Urinary bladder (tissue), 4 donors: Measurements from ENCODE around the gene EIPR1. TPM values are rescaled to one million over a fixed set of nuclear protein-coding genes. Genes with fewer than 3 reads are reported as not detected.

Experiments used
- DNase-seq: peaks from one replicate; pipeline ENCODE4 v3.0.0-alpha.2; 2015; ENCODE audit errors: extremely low spot score
- H3K27ac ChIP-seq: one replicate; pipeline ENCODE4 v1.5.1; 2013; ENCODE audit warnings: low read depth, mild to moderate bottlenecking, moderate library complexity
- H3K36me3 ChIP-seq: one replicate; pipeline ENCODE4 v1.6.1; 2013; ENCODE audit warnings: mild to moderate bottlenecking, moderate library complexity; ENCODE audit not compliant: insufficient read depth
- H3K4me1 ChIP-seq: one replicate; pipeline ENCODE4 v1.6.1; 2013; ENCODE audit warnings: mild to moderate bottlenecking, moderate library complexity; ENCODE audit not compliant: insufficient read depth
- H3K4me3 ChIP-seq: one replicate; pipeline ENCODE4 v1.5.1; 2013; ENCODE audit warnings: low read depth, low read length
- WGBS: extraction: QIAGEN DNeasy Blood & Tissue Kit; methylation state at CpG from one replicate; pipeline ENCODE4 v1.1.7; 2013; 5-methylcytosine and 5-hydroxymethylcytosine counted together
- polyA plus RNA-seq: library from polyadenylated mRNA; stranded (reverse); fragments of 200-250 nt; gene quantifications from one replicate; pipeline ENCODE4 v1.2.3, GENCODE V29; 2013
- total RNA-seq: library from RNA; depleted of rRNA; stranded (reverse); fragments of >200 nt; gene quantifications from one replicate; pipeline ENCODE4 v1.2.3, GENCODE V29; 2014
- donor health status: healthy with polysubstance abuse.
- donor health status: healthy.

The EIPR1 gene
- total and polyA plus RNA-seq, 2 donors, result 14.9 to 15.0 TPM

GRCh38 chr2:3320910-3321605 lies 56.6 kb downstream of the EIPR1 start:
- no peaks in the 10 kb centered on the region for H3K36me3 ChIP-seq
- no peak for DNase-seq
- no peaks in the 10 kb centered on the region for H3K4me1 ChIP-seq
- 76% methylated on average over 16 of the region's 16 CpGs for WGBS
- no peak overlapping the region for H3K4me3 ChIP-seq
- H3K27ac ChIP-seq, result no peak overlapping the region

- Histone ChIP-seq H3K27ac (no peak overlapping the region), H3K36me3 (no peaks in the 10 kb centered on the region), H3K4me1 (no peaks in the 10 kb centered on the region), H3K4me3 (no peak overlapping the region)
- 94% methylated on average over 25 of the region's 26 CpGs for WGBS
- DNase-seq, result no peak
These were observed 57.7 kb downstream of the EIPR1 start for GRCh38 chr2:3319745-3320566.

- H3K27ac ChIP-seq, result no peak overlapping the region
- H3K36me3 ChIP-seq, result no peaks in the 10 kb centered on the region
- no peak overlapping the region for H3K4me3 ChIP-seq
- WGBS, result 89% methylated on average over 13 of the region's 13 CpGs
- DNase-seq, result no peak
- no peaks in the 10 kb centered on the region for H3K4me1 ChIP-seq
These were observed 58.5 kb downstream of the EIPR1 start for GRCh38 chr2:3319134-3319533.

- H3K27ac ChIP-seq, result no peak overlapping the region
- no peak for DNase-seq
- H3K4me1 ChIP-seq, result no peaks in the 10 kb centered on the region
- WGBS, result 90% methylated on average over 27 of the region's 27 CpGs
- H3K36me3 ChIP-seq, result no peaks in the 10 kb centered on the region
- H3K4me3 ChIP-seq, result no peak overlapping the region
These were observed 59.6 kb downstream of the EIPR1 start for GRCh38 chr2:3317871-3318590.

GRCh38 chr2:3317277-3317685 lies 60.3 kb downstream of the EIPR1 start:
- no peak for DNase-seq
- no peak overlapping the region for H3K27ac ChIP-seq
- 91% methylated on average over 21 of the region's 21 CpGs for WGBS
- no peaks in the 10 kb centered on the region for H3K4me1 ChIP-seq
- H3K36me3 ChIP-seq, result no peaks in the 10 kb centered on the region
- no peak overlapping the region for H3K4me3 ChIP-seq

- DNase-seq, result no peak
These were observed 61.0 kb downstream of the EIPR1 start for GRCh38 chr2:3316456-3317276.

GRCh38 chr2:3314626-3315025 lies 63.0 kb downstream of the EIPR1 start:
- no peak overlapping the region for H3K27ac ChIP-seq
- 92% methylated on average over 9 of the region's 9 CpGs for WGBS
- no peak for DNase-seq

More at GRCh38 chr2:3316456-3317276, 61.0 kb downstream of the EIPR1 start:
- Histone ChIP-seq H3K27ac (no peak overlapping the region), H3K36me3 (no peaks in the 10 kb centered on the region), H3K4me1 (no peaks in the 10 kb centered on the region), H3K4me3 (no peak overlapping the region)
- WGBS, result 95% methylated on average over 11 of the region's 11 CpGs

GRCh38 chr2:3313781-3314375 lies 63.7 kb downstream of the EIPR1 start:
- no peak for DNase-seq
- H3K4me3 ChIP-seq, result no peak overlapping the region
- no peak overlapping the region for H3K27ac ChIP-seq
- H3K36me3 ChIP-seq, result no peaks in the 10 kb centered on the region
- WGBS, result 60% methylated on average over 27 of the region's 27 CpGs
- H3K4me1 ChIP-seq, result no peaks in the 10 kb centered on the region

More at GRCh38 chr2:3314626-3315025, 63.0 kb downstream of the EIPR1 start:
- no peak overlapping the region for H3K4me3 ChIP-seq
- H3K36me3 ChIP-seq, result no peaks in the 10 kb centered on the region
- no peaks in the 10 kb centered on the region for H3K4me1 ChIP-seq

GRCh38 chr2:3312576-3313345 lies 64.9 kb downstream of the EIPR1 start:
- 93% methylated on average over 12 of the region's 12 CpGs for WGBS
- no peak overlapping the region for H3K27ac ChIP-seq

GRCh38 chr2:3311601-3312000 lies 66.0 kb downstream of the EIPR1 start:
- Histone ChIP-seq H3K4me3 (no peak overlapping the region), H3K27ac (no peak overlapping the region), H3K4me1 (no peaks in the 10 kb centered on the region), H3K36me3 (no peaks in the 10 kb centered on the region)
- no peak for DNase-seq
- WGBS, result 96% methylated on average over 12 of the region's 12 CpGs

More at GRCh38 chr2:3312576-3313345, 64.9 kb downstream of the EIPR1 start:
- no peak overlapping the region for H3K4me3 ChIP-seq
- H3K36me3 ChIP-seq, result no peaks in the 10 kb centered on the region
- no peak for DNase-seq
- H3K4me1 ChIP-seq, result no peaks in the 10 kb centered on the region

GRCh38 chr2:3309496-3310355 lies 67.9 kb downstream of the EIPR1 start:
- no peaks in the 10 kb centered on the region for H3K36me3 ChIP-seq
- no peak for DNase-seq
- WGBS, result 93% methylated on average over 23 of the region's 23 CpGs
- H3K4me1 ChIP-seq, result no peaks in the 10 kb centered on the region
- no peak overlapping the region for H3K27ac ChIP-seq
- no peak overlapping the region for H3K4me3 ChIP-seq
